GM21526 (cell line): ENCODE results near the gene ADAMTSL2.

Experiments
- ATAC-seq: cut with Tn5 transposase; IDR thresholded peaks from one replicate; pipeline ENCODE4 v1.9.1; 2021; ENCODE audit warnings: moderate library complexity; ENCODE audit not compliant: unreplicated experiment, low FRiP score

Gene ADAMTSL2

DNA sequence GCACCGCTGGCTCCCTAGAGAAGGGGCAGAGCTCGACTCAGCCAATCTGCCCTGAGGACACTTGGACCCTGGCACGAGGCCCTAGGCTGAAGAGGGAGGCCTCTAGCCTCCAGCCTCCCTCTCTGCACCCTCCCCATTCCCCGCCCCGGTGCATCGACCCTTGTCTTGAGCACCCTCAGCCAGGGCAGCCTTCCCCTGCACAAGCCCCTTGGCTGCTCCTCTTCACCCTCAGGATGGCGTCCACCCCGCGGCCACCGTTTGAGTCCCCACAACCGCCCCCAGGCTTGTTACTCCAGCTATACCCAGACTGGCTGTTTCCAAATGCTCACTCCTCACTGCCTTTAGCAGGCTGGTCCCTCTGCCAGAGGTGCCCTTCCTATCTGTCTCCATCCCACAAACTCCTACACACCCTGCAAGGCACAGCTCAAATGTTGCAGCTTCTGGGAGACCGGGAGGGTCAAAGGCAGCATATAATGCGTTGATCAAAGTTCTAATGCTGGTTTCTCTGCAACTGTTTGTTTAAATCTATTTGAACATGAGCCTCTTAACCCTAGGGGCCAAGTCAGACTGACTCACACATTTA lies 81.2 kb downstream of the ADAMTSL2 start:
- ATAC-seq: no peak

DNA sequence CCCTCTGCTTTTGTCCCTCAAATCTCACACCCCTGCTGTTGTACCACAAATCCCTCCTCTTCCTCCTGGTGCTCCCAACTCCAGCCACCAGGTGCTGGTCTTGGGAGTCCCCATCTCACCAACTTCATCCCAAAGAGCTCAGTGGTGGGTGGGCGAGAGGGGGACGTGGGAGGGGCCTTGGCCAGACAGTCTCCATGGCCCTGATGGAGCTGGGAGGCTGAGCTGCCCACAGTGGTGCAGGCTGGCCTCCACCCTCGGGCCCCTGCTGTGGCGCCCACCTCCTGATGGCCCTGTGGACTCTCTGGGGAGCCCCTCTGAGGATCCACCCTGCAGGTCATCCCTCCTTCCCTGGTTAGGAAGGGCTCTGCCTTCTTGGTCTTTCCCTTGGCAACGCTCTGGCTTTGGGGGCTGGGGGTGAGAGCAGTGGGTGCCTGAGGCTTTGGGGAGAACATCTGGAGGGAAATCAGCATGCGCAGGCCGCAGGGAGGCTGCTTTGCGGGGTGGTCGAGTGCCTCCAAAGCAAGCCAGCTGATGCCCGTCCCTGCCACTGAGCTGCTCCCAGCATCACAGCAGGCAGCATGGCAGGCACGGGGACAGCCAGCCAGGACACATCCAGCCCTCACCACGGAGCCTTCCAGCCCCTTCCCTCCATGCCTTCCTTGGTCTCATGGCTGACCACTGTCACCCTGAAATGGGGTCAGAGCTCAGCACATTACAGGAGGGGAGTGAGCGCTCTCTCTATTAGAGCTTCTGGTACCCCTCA lies 82.3 kb downstream of the ADAMTSL2 start:
- no peak for ATAC-seq

DNA sequence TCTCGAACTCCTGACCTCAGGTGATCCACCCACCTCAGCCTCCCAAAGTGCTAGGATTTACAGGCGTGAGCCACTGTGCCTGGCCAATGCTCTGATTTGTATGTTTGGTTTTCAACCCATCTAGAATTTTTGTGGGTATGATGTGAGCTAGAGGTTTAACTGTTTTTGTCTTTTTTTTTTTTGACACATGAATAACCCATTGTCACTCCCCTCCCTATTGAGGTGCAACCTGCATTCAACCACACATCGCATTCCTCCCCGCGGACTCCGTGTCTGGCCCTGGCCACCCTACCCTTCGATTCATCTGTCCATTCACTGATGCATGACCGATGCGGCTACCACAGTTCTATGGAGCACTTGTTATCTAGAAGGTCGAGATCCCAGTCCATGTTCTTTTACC lies 84.2 kb downstream of the ADAMTSL2 start:
- no peak for ATAC-seq

DNA sequence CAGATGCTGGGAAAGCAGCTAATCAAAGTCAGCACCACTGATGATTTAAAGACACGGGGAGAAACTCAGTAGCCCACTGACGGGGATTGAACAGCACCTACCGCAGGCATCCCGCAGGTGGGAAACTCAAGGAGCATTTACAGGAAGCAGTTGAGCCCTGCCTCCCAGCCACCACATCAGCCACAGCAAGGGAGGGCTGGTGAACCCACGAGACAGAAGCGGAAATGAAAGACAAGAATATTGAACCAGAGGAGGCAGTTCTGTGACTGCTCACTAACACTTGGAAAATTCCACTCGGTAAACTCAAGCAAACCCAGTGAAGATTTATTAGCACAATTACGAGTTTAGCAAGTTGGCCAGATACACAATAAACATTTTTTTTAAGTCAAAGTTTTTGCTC lies 85.3 kb downstream of the ADAMTSL2 start:
- ATAC-seq: no peak

DNA sequence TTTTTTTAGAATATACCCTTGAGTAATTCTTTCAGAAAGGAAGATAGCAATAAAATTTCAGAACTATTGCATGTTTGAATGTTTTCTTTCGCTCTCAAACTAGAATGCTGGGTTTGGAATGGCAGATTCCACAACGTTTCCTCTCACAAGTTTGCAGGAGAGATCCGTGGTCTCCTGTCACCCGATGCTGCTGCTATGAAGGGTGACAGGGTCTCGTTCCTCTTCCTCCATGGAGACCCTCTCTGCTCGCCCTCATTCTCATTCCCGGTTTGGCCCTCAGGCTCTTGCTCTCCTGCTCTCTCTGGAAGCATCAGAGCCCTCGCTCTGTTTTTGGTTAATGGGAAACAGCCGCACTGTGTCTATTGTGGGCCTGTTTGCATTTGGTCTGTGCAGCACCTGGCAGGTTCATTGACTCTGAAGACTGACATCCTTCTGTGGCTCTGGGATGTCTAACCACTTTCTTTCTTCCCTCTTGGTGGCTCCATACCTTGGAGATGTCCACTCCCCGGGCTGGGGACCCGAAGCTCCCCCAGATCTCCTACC lies 87.3 kb downstream of the ADAMTSL2 start:
- no peak for ATAC-seq

DNA sequence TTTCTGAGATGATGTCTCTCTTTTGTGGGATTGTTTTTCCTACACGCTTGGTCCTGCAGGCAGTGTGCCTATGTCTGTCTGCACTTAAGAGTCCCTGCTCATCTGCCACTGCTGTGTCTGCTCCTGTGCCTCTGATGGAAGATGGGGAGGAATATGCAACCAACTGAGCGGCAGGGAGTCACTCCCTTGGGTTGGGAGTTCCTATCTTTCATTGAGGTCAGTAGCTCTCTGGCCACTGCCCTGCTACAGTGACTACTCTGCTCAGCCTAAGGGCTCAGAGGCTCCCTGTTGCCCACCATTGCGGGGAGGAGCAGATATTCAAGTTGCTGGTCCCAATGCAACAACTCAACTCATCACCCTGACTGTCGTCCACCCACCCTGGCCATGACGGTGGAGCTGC lies 88.1 kb downstream of the ADAMTSL2 start:
- ATAC-seq: no peak
